Measurements from ENCODE around the gene SPINK4.

Gene SPINK4

GRCh38 chr9:33239921-33240320, at the start of gene SPINK4:
Gene SPINK4 (plus strand): TSS chr9:33240167. CDS start chr9:33240209, 42 bp downstream.
- no peak for DNase-seq

DNA sequence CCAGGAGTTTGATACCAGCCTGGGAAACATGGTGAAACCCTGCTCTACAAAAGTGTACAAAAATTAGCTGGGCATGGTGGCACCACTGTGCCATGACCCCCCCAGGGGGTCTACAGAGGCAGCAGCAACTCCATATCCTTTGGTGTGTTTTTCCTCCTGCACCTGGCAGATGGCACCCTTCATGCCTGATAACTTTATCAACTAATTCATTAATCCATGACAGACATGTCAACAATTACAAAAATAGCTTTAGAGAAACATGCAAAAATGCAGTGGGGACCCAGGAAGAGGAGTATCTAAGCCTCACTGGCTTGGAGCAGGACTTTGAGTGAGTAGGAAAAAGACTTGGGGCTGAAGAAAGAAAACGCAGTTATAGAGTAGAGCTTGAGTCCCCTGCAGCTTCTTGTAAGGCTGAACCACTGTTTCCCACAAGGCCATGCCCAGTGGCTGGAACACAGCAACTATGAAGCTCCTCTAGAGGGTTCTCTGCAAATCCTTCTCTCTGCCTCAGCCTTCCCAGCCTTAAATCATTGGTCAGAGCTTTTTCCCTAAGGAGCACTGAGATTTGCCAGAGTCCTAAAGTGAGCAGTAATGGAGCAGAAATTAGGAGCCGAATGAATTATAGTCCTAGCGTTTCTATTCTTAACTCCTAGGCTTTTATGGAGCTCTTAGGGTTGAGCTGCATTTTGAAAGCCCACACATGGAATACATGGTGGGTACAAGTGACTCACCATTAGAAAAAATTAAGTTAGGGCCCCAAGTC, 47.3 kb upstream of the SPINK4 start:
- no peak for DNase-seq

GRCh38 chr9:33193818-33194217, 46.1 kb upstream of the SPINK4 start:
- DNase-seq, result no peak

GRCh38 chr9:33196736-33197135, 43.2 kb upstream of the SPINK4 start:
- DNase-seq, result no peak

- DNase-seq, result no peak
Observed at GRCh38 chr9:33197279-33198152, 42.5 kb upstream of the SPINK4 start.

DNA sequence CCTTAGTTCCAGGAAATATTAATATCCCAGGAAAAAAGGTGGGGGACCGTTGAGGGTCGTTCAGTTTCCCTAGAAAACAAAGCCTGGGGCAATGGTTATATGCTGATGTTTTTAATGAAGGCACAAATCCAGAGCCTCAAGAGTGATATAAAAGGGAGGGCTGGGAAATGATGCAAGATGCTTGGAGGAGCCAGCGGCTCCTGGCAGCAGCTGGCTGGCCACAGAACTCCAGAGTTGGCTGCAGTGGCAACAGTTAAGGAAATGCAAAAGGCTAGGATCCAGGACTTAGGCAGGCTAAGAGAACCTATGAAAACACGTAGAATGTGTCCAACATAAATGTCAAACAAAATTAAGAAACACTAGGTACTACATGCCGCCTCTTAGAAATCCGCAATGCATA, 41.8 kb upstream of the SPINK4 start:
- DNase-seq, result peak in 1 of 2 experiments; percentile 11

- DNase-seq, result no peak
Observed at GRCh38 chr9:33202018-33202417, 37.9 kb upstream of the SPINK4 start.

- no peak for DNase-seq
Observed at GRCh38 chr9:33202552-33203201, 37.3 kb upstream of the SPINK4 start.

DNA sequence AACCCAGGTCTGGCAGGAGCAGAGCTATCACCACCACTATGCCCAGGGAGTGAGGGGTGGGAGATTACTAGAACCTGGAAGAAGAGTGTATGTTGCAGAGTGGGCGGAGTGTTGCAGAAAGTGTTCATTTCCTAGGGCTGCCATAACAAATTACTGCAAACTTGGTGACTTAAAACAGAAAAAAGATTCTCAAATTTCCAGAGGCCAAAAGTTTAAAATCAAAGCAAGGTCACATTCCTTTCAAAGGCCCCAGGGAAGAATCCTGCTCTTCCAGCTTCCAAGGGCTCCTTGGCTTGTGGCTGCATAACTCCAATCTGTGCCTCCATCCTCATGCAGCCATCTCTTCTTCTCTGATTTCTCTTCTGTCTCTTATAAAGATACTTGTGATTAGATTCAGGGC, 30.6 kb upstream of the SPINK4 start:
- no peak for DNase-seq

GRCh38 chr9:33210006-33210715, 29.8 kb upstream of the SPINK4 start:
- DNase-seq, result no peak

- DNase-seq, result no peak
Observed at GRCh38 chr9:33211695-33212393, 28.1 kb upstream of the SPINK4 start.

DNA sequence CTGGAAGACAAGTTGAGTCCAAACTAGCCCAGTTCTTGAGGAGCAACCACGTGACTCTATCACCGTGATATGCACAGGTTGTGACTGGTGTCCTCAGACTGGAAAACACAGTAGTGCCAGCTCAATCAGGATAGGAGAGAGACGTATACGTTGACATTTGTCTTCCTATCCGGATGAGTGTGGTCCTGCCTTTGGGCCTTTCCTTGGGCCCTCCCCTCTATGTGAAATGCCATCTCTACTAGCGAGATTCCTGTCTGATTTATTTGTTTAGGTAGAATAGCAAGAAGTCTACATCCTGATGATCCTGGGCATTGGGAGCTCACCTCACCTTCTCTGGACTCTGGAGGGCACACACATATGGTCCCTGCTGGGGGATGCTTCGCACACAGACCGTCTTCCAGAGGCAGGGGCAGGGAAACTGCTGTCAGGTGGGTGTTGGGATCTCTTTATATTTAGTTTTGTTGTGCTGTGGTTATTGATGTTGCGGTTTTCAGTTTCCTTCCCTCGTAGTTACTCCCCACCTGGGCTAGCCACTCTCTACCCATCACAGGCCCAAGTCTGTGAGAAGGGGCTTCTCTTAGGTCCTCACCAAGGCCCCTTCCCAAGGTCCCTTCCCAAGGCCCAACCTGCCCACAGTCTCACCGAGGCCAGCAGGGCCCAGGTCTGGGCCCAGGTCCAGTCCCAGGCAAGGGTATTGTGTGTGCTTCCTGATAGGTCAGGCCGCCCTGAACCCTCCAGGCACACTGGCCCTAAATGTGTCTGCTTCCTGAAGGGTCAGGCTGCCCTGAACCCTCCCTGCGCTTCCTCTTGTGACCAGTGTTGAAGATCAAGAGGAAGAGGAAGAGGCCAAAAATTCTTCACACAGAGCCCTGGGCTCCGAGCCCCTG, 19.0 kb upstream of the SPINK4 start:
- no peak for DNase-seq

DNA sequence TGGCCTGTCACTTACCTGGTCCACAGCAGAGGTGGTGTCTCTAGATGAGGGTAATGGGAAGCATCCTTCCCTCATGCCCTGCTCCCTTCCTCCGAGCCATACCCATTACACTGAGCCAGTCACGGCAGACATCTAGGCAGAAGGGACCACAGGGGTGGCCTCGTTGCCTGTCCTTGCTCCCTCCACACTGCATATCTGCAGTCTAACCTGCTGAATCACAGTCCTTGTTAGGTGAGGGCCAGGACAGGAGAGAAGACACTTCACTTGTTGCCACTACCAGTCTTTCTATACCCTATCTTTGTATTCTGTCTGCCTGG, 18.4 kb upstream of the SPINK4 start:
- DNase-seq, result no peak

- no peak for DNase-seq
Observed at GRCh38 chr9:33222031-33222430, 17.9 kb upstream of the SPINK4 start.

GRCh38 chr9:33223696-33224095, 16.3 kb upstream of the SPINK4 start:
- DNase-seq, result no peak

GRCh38 chr9:33225319-33226147, 14.4 kb upstream of the SPINK4 start:
- DNase-seq, result peak; percentile 61 to 80

- DNase-seq, result no peak
Observed at GRCh38 chr9:33227008-33227398, 13.0 kb upstream of the SPINK4 start.

GRCh38 chr9:33227741-33228140, 12.2 kb upstream of the SPINK4 start:
- DNase-seq, result no peak

GRCh38 chr9:33228606-33229005, 11.4 kb upstream of the SPINK4 start:
- DNase-seq, result no peak

DNA sequence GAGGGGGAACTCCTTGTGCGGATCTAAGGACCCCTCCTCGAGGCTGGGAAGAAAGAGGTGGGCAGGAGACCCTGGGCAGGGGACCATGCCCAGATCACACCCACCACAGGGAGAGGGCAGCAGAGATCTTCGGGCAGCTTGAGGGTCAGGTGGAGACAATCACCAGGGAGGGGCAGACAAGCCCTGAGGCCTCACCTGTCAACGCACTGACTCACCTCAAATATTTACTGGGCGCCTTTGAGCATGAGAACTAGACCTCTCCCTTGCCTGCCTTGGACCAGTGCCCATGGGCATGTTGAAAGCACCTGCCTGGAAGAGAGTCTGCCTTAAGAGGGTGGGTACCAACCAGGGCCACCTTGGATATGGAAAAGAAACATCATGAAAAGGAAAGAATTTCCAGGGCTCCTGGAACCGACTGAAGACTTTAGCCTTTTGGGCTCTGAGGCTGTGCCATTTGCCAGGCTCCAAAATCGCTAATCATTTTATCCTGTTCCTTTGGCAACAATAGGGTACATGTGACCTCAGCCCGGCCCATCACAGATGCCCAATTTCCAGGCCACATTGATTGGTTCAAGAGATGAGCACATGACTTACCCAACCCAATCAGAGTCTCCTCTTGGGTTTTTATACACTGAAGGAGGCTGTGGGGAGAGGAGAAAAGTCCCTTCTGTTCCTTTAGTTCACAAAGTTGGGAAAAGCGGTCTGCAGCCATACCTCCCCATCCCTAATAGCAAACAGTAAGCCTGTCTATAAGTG, 10.4 kb upstream of the SPINK4 start:
- peak in 1 of 2 experiments; percentile 47 for DNase-seq
